ENCODE results near the gene SPART. TPM values are rescaled to one million over a fixed set of nuclear protein-coding genes. Genes with fewer than 3 reads are reported as not detected.

Gene SPART
- polyA plus RNA-seq, 1 of the 3 experiments (the other 2 are of a cell fraction): 4.8 TPM

GRCh38 chr13:36363366-36363863 lies 17.2 kb upstream of the SPART start:
- no peak overlapping the region for H3K27ac ChIP-seq (ENCODE audit: low read depth in 2 of 2, low read length in 1 of 2)
- no peaks in the 10 kb centered on the region for H3K79me2 ChIP-seq (ENCODE audit: insufficient read depth)
- TF ChIP-seq TAF1 (IDR thresholded peaks at IDR 0.05; ENCODE audit: borderline replicate concordance, low read depth, low read length): no peak
- TF ChIP-seq MXI1 (IDR thresholded peaks at IDR 0.05; ENCODE audit: low read depth, low read length): no peak
- TF ChIP-seq, protein P1, sequence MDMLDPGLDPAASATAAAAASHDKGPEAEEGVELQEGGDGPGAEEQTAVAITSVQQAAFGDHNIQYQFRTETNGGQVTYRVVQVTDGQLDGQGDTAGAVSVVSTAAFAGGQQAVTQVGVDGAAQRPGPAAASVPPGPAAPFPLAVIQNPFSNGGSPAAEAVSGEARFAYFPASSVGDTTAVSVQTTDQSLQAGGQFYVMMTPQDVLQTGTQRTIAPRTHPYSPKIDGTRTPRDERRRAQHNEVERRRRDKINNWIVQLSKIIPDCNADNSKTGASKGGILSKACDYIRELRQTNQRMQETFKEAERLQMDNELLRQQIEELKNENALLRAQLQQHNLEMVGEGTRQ (IDR thresholded peaks at IDR 0.05; ENCODE audit: borderline replicate concordance, low read depth, low read length): no peak
- TF ChIP-seq, protein P2, sequence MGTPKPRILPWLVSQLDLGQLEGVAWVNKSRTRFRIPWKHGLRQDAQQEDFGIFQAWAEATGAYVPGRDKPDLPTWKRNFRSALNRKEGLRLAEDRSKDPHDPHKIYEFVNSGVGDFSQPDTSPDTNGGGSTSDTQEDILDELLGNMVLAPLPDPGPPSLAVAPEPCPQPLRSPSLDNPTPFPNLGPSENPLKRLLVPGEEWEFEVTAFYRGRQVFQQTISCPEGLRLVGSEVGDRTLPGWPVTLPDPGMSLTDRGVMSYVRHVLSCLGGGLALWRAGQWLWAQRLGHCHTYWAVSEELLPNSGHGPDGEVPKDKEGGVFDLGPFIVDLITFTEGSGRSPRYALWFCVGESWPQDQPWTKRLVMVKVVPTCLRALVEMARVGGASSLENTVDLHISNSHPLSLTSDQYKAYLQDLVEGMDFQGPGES (IDR thresholded peaks at IDR 0.05; ENCODE audit: low read depth, low read length): no peak
- no peak for TF ChIP-seq JUND (IDR thresholded peaks at IDR 0.05)
- TF ChIP-seq YY1 (IDR thresholded peaks at IDR 0.05; ENCODE audit: low read depth): no peak
- no peak for TF ChIP-seq POLR2AphosphoS5 (IDR thresholded peaks at IDR 0.05; ENCODE audit: low read depth, low read length)
- TF ChIP-seq MEF2A (IDR thresholded peaks at IDR 0.05; ENCODE audit: borderline replicate concordance, low read depth): no peak
- TF ChIP-seq EZH2phosphoT487 (IDR thresholded peaks at IDR 0.05; ENCODE audit: borderline replicate concordance, low read depth): no peak
- TF ChIP-seq RFX5 (IDR thresholded peaks at IDR 0.05; ENCODE audit: low read length): no peak
- H3K9ac ChIP-seq: no peak overlapping the region
- H3K27me3 ChIP-seq (ENCODE audit: insufficient read depth): no peaks in the 10 kb centered on the region; the same call in 1 of the 2 replicates
- no peaks in the 10 kb centered on the region for H3K9me3 ChIP-seq
- H2AFZ ChIP-seq (ENCODE audit: low read depth): no peak overlapping the region
- no peak for DNase-seq
- POLR2A ChIA-PET: no interaction called here
- CTCF ChIA-PET: interaction anchor here (1.1 to 1.4 kb wide), 2 partner anchors 17 to 18 kb away, joined by 3 to 5 read pairs; partner anchors contain the start of gene SPART
- H3K4me1 ChIP-seq (ENCODE audit: control insufficient read depth in 1 of 2, insufficient read depth in 2 of 2, low read depth in 1 of 2, low read length in 1 of 2): no peaks in the 10 kb centered on the region; a peak in 2 of 4 replicates
- no peaks in the 10 kb centered on the region for H3F3A ChIP-seq (replicated peaks; ENCODE audit: insufficient read depth)
- H3K4me2 ChIP-seq: no peak overlapping the region
- 69% methylated on average over 3 of the region's 3 CpGs for WGBS (ENCODE audit: low lambda C conversion rate)
- H3K36me3 ChIP-seq (replicated peaks in 1 of 2; ENCODE audit: control insufficient read depth in 1 of 2, insufficient read depth in 2 of 2, low read length in 1 of 2): no peaks in the 10 kb centered on the region
- no peaks in the 10 kb centered on the region for H3K9me2 ChIP-seq
- H4K20me1 ChIP-seq (ENCODE audit: insufficient read depth): no peaks in the 10 kb centered on the region
- no peak overlapping the region for H3K4me3 ChIP-seq (ENCODE audit: low read depth in 2 of 2, low read length in 1 of 2)

DNA sequence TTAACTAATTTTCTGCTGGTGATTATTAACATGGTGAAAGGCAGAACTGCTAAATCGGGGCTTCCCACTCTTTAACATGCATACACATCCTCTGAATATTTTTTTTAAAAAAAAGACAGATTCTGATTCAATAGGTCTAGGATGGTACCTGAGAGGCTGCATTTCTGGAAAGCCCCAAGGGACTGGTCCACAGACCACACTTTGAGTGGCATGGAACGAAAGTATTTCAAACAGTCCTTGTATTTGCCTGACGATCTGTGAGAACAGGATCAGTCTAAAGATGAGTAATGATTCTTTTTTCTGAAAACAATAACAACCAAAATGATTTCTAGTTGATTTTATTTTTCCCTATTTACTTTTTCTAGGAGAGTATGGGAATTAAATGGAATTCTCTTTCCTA lies 16.7 kb upstream of the SPART start:
- no peaks in the 10 kb centered on the region; a peak in 2 of 4 replicates for H3K4me1 ChIP-seq (ENCODE audit: control insufficient read depth in 1 of 2, insufficient read depth in 2 of 2, low read depth in 1 of 2, low read length in 1 of 2)
- no peak overlapping the region for H3K4me3 ChIP-seq (ENCODE audit: low read depth in 2 of 2, low read length in 1 of 2)
- H3K79me2 ChIP-seq (ENCODE audit: insufficient read depth): no peaks in the 10 kb centered on the region
- H3K9ac ChIP-seq: no peak overlapping the region
- H3K27me3 ChIP-seq (ENCODE audit: insufficient read depth): no peaks in the 10 kb centered on the region; the same call in 1 of the 2 replicates
- no peak for TF ChIP-seq EP300 (IDR thresholded peaks at IDR 0.05; ENCODE audit: borderline replicate concordance in 1 of 2, low read depth in 1 of 2, low read length in 1 of 2)
- no peak for TF ChIP-seq GABPA (IDR thresholded peaks at IDR 0.05; ENCODE audit: low read depth)
- TF ChIP-seq NFIC (IDR thresholded peaks at IDR 0.05; ENCODE audit: borderline replicate concordance): no peak
- TF ChIP-seq TEAD4 (IDR thresholded peaks at IDR 0.05; ENCODE audit: borderline replicate concordance, insufficient read depth): no peak
- TF ChIP-seq ELF1 (IDR thresholded peaks at IDR 0.05): no peak
- no peak for TF ChIP-seq MEF2A (IDR thresholded peaks at IDR 0.05; ENCODE audit: borderline replicate concordance, low read depth)
- no peak for TF ChIP-seq JUND (IDR thresholded peaks at IDR 0.05)
- no peak overlapping the region for H2AFZ ChIP-seq (ENCODE audit: low read depth)
- H3K9me2 ChIP-seq: no peaks in the 10 kb centered on the region
- no peaks in the 10 kb centered on the region for H3K36me3 ChIP-seq (replicated peaks in 1 of 2; ENCODE audit: control insufficient read depth in 1 of 2, insufficient read depth in 2 of 2, low read length in 1 of 2)
- DNase-seq: no peak
- H3K4me2 ChIP-seq: no peak overlapping the region
- 44% methylated on average over 3 of the region's 3 CpGs for WGBS (ENCODE audit: low lambda C conversion rate)
- H3K27ac ChIP-seq (ENCODE audit: low read depth in 2 of 2, low read length in 1 of 2): no peak overlapping the region
- no peaks in the 10 kb centered on the region for H4K20me1 ChIP-seq (ENCODE audit: insufficient read depth)
- no peaks in the 10 kb centered on the region for H3F3A ChIP-seq (replicated peaks; ENCODE audit: insufficient read depth)
- CTCF ChIA-PET: interaction anchor here (1.1 to 1.4 kb wide), 2 partner anchors 16 to 17 kb away, joined by 3 to 5 read pairs; partner anchors contain the start of gene SPART
- no peaks in the 10 kb centered on the region for H3K9me3 ChIP-seq
- POLR2A ChIA-PET: no interaction called here

Measured in SK-N-SH (cell line).